Endodermal cell (in vitro differentiated cells): ENCODE measurements around the gene IL1RAPL2. TPM values are rescaled to one million over a fixed set of nuclear protein-coding genes. Genes with fewer than 3 reads are reported as not detected.

Experiments used
- DNase-seq: peaks from one replicate; pipeline ENCODE4 v3.0.0-alpha.2; 2017
- H3K27ac ChIP-seq: 2 replicates; pipeline ENCODE4 v1.5.1; 2013; ENCODE audit warnings: mild to moderate bottlenecking, low read depth, low read length, moderate library complexity
- H3K27me3 ChIP-seq: 2 replicates; pipeline ENCODE4 v1.6.1; 2013; ENCODE audit warnings: mild to moderate bottlenecking, low read length, moderate library complexity; ENCODE audit not compliant: insufficient read depth, control insufficient read depth, poor library complexity, severe bottlenecking
- H3K36me3 ChIP-seq: 2 replicates; pipeline ENCODE4 v1.7.0; 2013; ENCODE audit warnings: mild to moderate bottlenecking, low read length, moderate library complexity; ENCODE audit not compliant: control insufficient read depth, insufficient read depth
- H3K4me1 ChIP-seq: one replicate; pipeline ENCODE4 v1.7.0; 2013; ENCODE audit warnings: low read length; ENCODE audit not compliant: control insufficient read depth, insufficient read depth
- H3K4me3 ChIP-seq: 2 replicates; pipeline ENCODE4 v1.5.1; 2013; ENCODE audit warnings: mild to moderate bottlenecking, low read length, moderate library complexity
- H3K9ac ChIP-seq: 2 replicates; pipeline ENCODE4 v1.6.1; 2013; ENCODE audit warnings: mild to moderate bottlenecking, low read length, moderate library complexity; ENCODE audit not compliant: poor library complexity, severe bottlenecking; ENCODE audit errors: extremely low read depth
- H3K9me3 ChIP-seq: 2 replicates; pipeline ENCODE4 v1.6.1; 2013; ENCODE audit warnings: mild to moderate bottlenecking, low read length, moderate library complexity; ENCODE audit not compliant: control insufficient read depth
- H3K27ac Mint-ChIP-seq: 2 replicates; pipeline ENCODE4 v1.8.0; 2020; ENCODE audit warnings: mixed read lengths
- H3K27me3 Mint-ChIP-seq: 2 replicates; pipeline ENCODE4 v1.8.0; 2021; ENCODE audit warnings: mild to moderate bottlenecking, mixed read lengths; ENCODE audit not compliant: insufficient read depth
- H3K36me3 Mint-ChIP-seq: 2 replicates; pipeline ENCODE4 v1.8.0; 2020; ENCODE audit warnings: low read depth, mixed read lengths
- H3K4me1 Mint-ChIP-seq: 2 replicates; pipeline ENCODE4 v1.8.0; 2020; ENCODE audit warnings: mixed read lengths
- H3K4me3 Mint-ChIP-seq: 2 replicates; pipeline ENCODE4 v1.8.0; 2020; ENCODE audit warnings: mild to moderate bottlenecking, moderate library complexity, mixed read lengths
- H3K9me3 Mint-ChIP-seq: 2 replicates; pipeline ENCODE4 v1.8.0; 2020; ENCODE audit warnings: mild to moderate bottlenecking, mixed read lengths
- WGBS, 2 experiments: methylation state at CpG; one replicate each; pipeline versions ENCODE4 v1.1.5 to v1.1.7; 2013; ENCODE audit warnings: missing lambda C conversion rate in 2 of 2, mixed read lengths in 1 of 2; ENCODE audit not compliant: insufficient coverage in 1 of 2, insufficient read length in 1 of 2; 5-methylcytosine and 5-hydroxymethylcytosine counted together
- total RNA-seq, 2 donors: library from RNA; stranded (reverse); fragmentation: NEBNext Ultra II Directional in 1 of 2; extraction: Animal tissue kit (Norgen Biotek cat#: 25700) in 1 of 2; gene quantifications; 2 replicates in 1 of 2; 3 replicates in 1 of 2; pipeline ENCODE4 v1.2.1, GENCODE V29; 2021
- TF ChIP-seq, protein P1 (sequence below): fragments of 200-600 bp; sonication (generic); conservative IDR thresholded peaks from 2 replicates; pipeline ENCODE4 v1.5.0; 2021; ENCODE audit warnings: antibody characterized with exemption, mild to moderate bottlenecking

The IL1RAPL2 gene
- total RNA-seq, 2 donors from 2014 or later, result 0.13 TPM; not detected in 1

DNA sequence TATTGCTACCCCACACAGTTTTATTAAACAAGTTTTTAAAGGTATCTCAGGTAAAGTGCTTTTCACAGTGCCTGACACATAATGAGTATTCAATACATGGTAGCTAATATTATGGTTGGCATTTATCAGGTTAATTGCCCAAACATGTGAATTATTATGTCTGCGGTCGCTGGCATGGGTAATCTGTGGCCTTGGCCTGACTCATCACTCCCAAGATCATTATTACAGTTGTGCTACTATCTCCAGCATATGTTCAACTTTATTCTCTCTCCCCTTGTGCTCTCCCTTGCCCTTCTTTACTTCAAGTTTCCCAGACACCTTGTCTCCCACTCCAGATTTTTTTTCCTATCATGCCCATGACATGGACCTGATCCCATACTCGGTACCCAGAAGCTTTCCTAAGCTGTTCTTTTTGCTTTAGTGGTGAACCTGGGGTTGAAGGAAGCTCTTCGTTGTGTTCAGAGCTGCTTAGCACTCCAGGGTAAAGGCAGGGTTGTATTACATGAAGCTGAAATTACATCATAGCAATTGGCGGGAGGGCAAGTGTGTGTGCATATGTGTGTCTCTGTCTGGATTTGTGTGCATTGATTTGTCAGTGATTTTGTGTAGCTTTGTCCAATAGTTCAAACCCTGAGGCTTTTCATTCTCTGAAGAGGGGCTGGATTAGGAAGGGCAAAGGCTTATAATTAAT is 1079.8 kb downstream of the IL1RAPL2 start:
- H3K4me3 Mint-ChIP-seq, result no peak overlapping the region
- Histone ChIP-seq H3K9me3 (no peaks in the 10 kb centered on the region), H3K9ac (no peak overlapping the region), H3K27ac (no peak overlapping the region), H3K27me3 (no peaks in the 10 kb centered on the region), H3K4me1 (no peaks in the 10 kb centered on the region), H3K36me3 (no peaks in the 10 kb centered on the region), H3K4me3 (no peak overlapping the region)
- no peaks in the 10 kb centered on the region for H3K36me3 Mint-ChIP-seq
- DNase-seq, result no peak
- H3K27me3 Mint-ChIP-seq, result no peaks in the 10 kb centered on the region
- no peaks in the 10 kb centered on the region for H3K4me1 Mint-ChIP-seq
- H3K9me3 Mint-ChIP-seq, result peaks cover 48% of the 10 kb centered on the region
- no peak overlapping the region for H3K27ac Mint-ChIP-seq
- TF ChIP-seq, protein P1, sequence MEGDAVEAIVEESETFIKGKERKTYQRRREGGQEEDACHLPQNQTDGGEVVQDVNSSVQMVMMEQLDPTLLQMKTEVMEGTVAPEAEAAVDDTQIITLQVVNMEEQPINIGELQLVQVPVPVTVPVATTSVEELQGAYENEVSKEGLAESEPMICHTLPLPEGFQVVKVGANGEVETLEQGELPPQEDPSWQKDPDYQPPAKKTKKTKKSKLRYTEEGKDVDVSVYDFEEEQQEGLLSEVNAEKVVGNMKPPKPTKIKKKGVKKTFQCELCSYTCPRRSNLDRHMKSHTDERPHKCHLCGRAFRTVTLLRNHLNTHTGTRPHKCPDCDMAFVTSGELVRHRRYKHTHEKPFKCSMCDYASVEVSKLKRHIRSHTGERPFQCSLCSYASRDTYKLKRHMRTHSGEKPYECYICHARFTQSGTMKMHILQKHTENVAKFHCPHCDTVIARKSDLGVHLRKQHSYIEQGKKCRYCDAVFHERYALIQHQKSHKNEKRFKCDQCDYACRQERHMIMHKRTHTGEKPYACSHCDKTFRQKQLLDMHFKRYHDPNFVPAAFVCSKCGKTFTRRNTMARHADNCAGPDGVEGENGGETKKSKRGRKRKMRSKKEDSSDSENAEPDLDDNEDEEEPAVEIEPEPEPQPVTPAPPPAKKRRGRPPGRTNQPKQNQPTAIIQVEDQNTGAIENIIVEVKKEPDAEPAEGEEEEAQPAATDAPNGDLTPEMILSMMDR, result no peak
- WGBS, 2 experiments, result 94% methylated on average over 5 of the region's 5 CpGs; no CpG with 5 or more reads in 1 of the 2 experiments

DNA sequence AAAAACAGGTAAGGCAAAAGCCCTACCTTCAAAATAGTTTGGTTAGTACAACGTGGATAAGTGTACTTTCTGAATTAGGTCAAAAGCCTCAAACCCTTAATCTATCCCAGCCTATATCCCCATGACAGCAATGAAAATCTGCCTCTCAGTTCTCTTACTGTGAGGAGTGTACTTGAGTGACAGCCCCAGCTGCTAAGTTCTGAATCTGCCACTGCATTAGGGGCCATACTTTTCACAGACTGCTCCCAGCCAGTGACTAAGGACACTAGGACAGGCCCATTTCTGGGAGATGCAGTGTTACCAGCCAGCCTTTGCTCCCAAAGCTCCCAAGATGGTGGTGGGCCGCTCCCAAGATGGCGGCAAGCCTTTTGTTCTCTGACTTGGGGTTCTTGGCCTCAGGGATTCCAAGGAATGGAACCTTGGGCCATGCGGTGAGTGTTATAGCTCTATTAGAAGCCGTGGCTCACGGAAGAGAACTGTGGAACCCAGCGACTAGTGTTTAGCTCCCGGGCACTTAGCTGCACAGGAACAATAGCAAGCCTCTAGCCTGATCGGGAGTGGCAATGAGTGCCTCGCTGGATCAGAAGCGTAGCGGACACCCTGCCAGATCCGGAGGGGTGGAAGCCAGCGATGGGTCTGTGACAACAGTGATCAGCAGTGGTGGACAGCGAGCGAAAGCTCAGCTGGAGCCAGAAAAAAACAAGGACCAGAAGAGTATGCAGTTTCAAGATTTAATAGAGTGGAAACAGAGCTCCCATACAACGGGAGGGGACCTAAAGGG is 1080.8 kb downstream of the IL1RAPL2 start:
- 93 to 95% methylated on average over 5 to 17 of the region's 17 CpGs for WGBS, 2 experiments
- H3K4me3 Mint-ChIP-seq, result no peak overlapping the region
- no peaks in the 10 kb centered on the region for H3K36me3 Mint-ChIP-seq
- Histone ChIP-seq H3K9ac (no peak overlapping the region), H3K27me3 (no peaks in the 10 kb centered on the region), H3K9me3 (no peaks in the 10 kb centered on the region), H3K4me1 (no peaks in the 10 kb centered on the region), H3K27ac (no peak overlapping the region), H3K36me3 (no peaks in the 10 kb centered on the region), H3K4me3 (no peak overlapping the region)
- H3K4me1 Mint-ChIP-seq, result no peaks in the 10 kb centered on the region
- no peak for DNase-seq
- no peaks in the 10 kb centered on the region for H3K27me3 Mint-ChIP-seq
- H3K27ac Mint-ChIP-seq, result no peak overlapping the region
- TF ChIP-seq, protein P1, result no peak
- peaks cover 48% of the 10 kb centered on the region for H3K9me3 Mint-ChIP-seq

DNA sequence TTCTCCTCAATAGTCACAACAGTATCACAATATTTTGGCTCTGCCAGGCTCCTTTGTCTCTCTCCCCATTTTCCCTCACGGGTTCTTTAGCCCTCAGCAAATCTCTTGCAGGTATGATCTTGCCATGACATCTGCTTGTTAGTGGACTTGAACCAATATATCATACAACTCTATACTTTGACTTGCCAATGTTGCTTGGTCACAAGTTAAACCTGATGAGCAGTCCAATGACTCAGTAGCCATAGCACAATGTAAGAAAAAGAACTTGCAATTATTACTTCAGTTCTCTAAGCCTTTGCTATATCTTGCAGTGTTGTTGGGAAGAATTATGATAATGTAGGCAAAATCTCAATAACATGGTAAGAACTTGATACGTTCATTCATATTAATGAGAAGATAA is 1081.8 kb downstream of the IL1RAPL2 start:
- no peaks in the 10 kb centered on the region for H3K27me3 Mint-ChIP-seq
- 94% methylated on average over 2 of the region's 2 CpGs; no CpG with 5 or more reads in 1 of the 2 experiments for WGBS, 2 experiments
- no peak overlapping the region for H3K4me3 Mint-ChIP-seq
- Histone ChIP-seq H3K4me3 (no peak overlapping the region), H3K27ac (no peak overlapping the region), H3K4me1 (no peaks in the 10 kb centered on the region), H3K9me3 (no peaks in the 10 kb centered on the region), H3K27me3 (no peaks in the 10 kb centered on the region), H3K36me3 (no peaks in the 10 kb centered on the region), H3K9ac (no peak overlapping the region)
- no peak for DNase-seq
- no peaks in the 10 kb centered on the region for H3K4me1 Mint-ChIP-seq
- H3K27ac Mint-ChIP-seq, result no peak overlapping the region
- H3K9me3 Mint-ChIP-seq, result peaks cover 48% of the 10 kb centered on the region
- TF ChIP-seq, protein P1, result no peak
- H3K36me3 Mint-ChIP-seq, result no peaks in the 10 kb centered on the region
